GM10248 (cell line): ENCODE results near the gene DTNA.

Source experiments
- CTCF ChIA-PET: fragments of 300-600 bp; sonication (Branson Sonifier 250); formaldehyde crosslinking; extraction: SDS; loops from one replicate; lab custom pipeline; 2021; ENCODE audit warnings: antibody characterized with exemption; lab: Yijun Ruan, JAX
- POLR2A ChIA-PET: fragments of 350-650 bp; sonication (Branson Sonifier 250); formaldehyde crosslinking; extraction: SDS; loops from one replicate; lab custom pipeline; 2020; ENCODE audit warnings: antibody characterized with exemption; lab: Yijun Ruan, JAX
- DNase-seq: peaks from one replicate; pipeline ENCODE4 v3.0.0; 2012; ENCODE audit errors: extremely low spot score
- CTCF ChIP-seq: IDR thresholded peaks from 2 replicates; pipeline ENCODE4 v1.5.1; 2012; ENCODE audit warnings: mild to moderate bottlenecking, low read depth; ENCODE audit errors: extremely low read depth, missing control alignments, control extremely low read depth

The DTNA gene

GRCh38 chr18:34742891-34743341 lies 32.8 kb downstream of the DTNA start:
- ChIA-PET POLR2A (no interaction called here), CTCF (no interaction called here)
- DNase-seq, result no peak
- TF ChIP-seq CTCF, result no peak

- CTCF ChIA-PET, result no interaction called here
These were observed 34.5 kb downstream of the DTNA start for GRCh38 chr18:34744569-34744968.

GRCh38 chr18:34746614-34747013 lies 36.5 kb downstream of the DTNA start:
- POLR2A ChIA-PET, result no interaction called here
- CTCF ChIA-PET, result no interaction called here

More at GRCh38 chr18:34744569-34744968, 34.5 kb downstream of the DTNA start:
- no peak for TF ChIP-seq CTCF
- POLR2A ChIA-PET, result no interaction called here
- DNase-seq, result no peak

GRCh38 chr18:34749721-34750120 lies 39.6 kb downstream of the DTNA start:
- no peak for TF ChIP-seq CTCF
- no peak for DNase-seq
- POLR2A ChIA-PET, result no interaction called here
- CTCF ChIA-PET, result interaction anchor here (1.3 kb wide), 1 partner anchor 14 kb away, joined by 3 read pairs; no protein-coding TSS in a partner anchor

More at GRCh38 chr18:34746614-34747013, 36.5 kb downstream of the DTNA start:
- DNase-seq, result no peak
- no peak for TF ChIP-seq CTCF

GRCh38 chr18:34752056-34752455 lies 42.0 kb downstream of the DTNA start:
- POLR2A ChIA-PET, result no interaction called here
- CTCF ChIA-PET, result interaction anchor here (0.7 kb wide), 1 partner anchor 12 kb away, joined by 4 read pairs; no protein-coding TSS in a partner anchor
- no peak for TF ChIP-seq CTCF
- no peak for DNase-seq

GRCh38 chr18:34754300-34754699 lies 44.2 kb downstream of the DTNA start:
- TF ChIP-seq CTCF, result no peak
- POLR2A ChIA-PET, result no interaction called here
- no peak for DNase-seq
- CTCF ChIA-PET, result interaction anchor here (0.7 kb wide), 1 partner anchor 92 kb away, joined by 3 read pairs; no protein-coding TSS in a partner anchor
